WERI-Rb-1 (cell line): ENCODE results near the gene OLFML2A.

Experiments
- DNase-seq: peaks from one replicate; pipeline ENCODE4 v3.0.0-alpha.2; 2020
- H3K27ac ChIP-seq: fragments of 250-450 bp; sonication (Bioruptor Pico); 2 replicates; pipeline ENCODE4 v1.5.1; 2020; ENCODE audit warnings: mild to moderate bottlenecking, moderate library complexity
- H3K27me3 ChIP-seq: fragments of 250-450 bp; sonication (Bioruptor Pico); 2 replicates; pipeline ENCODE4 v1.5.1; 2021; ENCODE audit warnings: mild to moderate bottlenecking, low read depth, moderate library complexity; ENCODE audit not compliant: insufficient read depth, severe bottlenecking
- H3K36me3 ChIP-seq: fragments of 250-450 bp; sonication (Bioruptor Pico); 2 replicates; pipeline ENCODE4 v1.5.1; 2020; ENCODE audit warnings: mild to moderate bottlenecking, moderate library complexity
- H3K4me3 ChIP-seq: 2 replicates; pipeline ENCODE4 v1.5.1; 2011; ENCODE audit warnings: low read depth, mild to moderate bottlenecking, control low read depth, low read length
- H3K9me3 ChIP-seq: fragments of 250-450 bp; sonication (Bioruptor Pico); 2 replicates; pipeline ENCODE4 v1.5.1; 2021; ENCODE audit warnings: mild to moderate bottlenecking, moderate library complexity; ENCODE audit not compliant: severe bottlenecking
- TF ChIP-seq, protein P1 (sequence below): IDR thresholded peaks from 2 replicates; pipeline ENCODE4 v1.5.1; 2011; ENCODE audit warnings: low read depth, mild to moderate bottlenecking, control low read depth, inconsistent platforms, low read length

The OLFML2A gene

GRCh38 chr9:124774129-124774978, 2.6 kb upstream of the OLFML2A start:
- TF ChIP-seq, protein P1, sequence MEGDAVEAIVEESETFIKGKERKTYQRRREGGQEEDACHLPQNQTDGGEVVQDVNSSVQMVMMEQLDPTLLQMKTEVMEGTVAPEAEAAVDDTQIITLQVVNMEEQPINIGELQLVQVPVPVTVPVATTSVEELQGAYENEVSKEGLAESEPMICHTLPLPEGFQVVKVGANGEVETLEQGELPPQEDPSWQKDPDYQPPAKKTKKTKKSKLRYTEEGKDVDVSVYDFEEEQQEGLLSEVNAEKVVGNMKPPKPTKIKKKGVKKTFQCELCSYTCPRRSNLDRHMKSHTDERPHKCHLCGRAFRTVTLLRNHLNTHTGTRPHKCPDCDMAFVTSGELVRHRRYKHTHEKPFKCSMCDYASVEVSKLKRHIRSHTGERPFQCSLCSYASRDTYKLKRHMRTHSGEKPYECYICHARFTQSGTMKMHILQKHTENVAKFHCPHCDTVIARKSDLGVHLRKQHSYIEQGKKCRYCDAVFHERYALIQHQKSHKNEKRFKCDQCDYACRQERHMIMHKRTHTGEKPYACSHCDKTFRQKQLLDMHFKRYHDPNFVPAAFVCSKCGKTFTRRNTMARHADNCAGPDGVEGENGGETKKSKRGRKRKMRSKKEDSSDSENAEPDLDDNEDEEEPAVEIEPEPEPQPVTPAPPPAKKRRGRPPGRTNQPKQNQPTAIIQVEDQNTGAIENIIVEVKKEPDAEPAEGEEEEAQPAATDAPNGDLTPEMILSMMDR = peak; percentile 97
- Histone ChIP-seq H3K27me3 (no peaks in the 10 kb centered on the region), H3K4me3 (no peak overlapping the region), H3K36me3 (peaks cover 2% of the 10 kb centered on the region; the same call in 1 of the 2 replicates), H3K27ac (peak overlapping the region; percentile 0), H3K9me3 (no peaks in the 10 kb centered on the region)
- peak; percentile 93 for DNase-seq

GRCh38 chr9:124776618-124776953, 347 bp upstream of the OLFML2A start:
- TF ChIP-seq, protein P1 = no peak
- Histone ChIP-seq H3K27ac (no peak overlapping the region), H3K36me3 (no peaks in the 10 kb centered on the region; the same call in 1 of the 2 replicates), H3K4me3 (peak overlapping the region; percentile 63), H3K9me3 (no peaks in the 10 kb centered on the region), H3K27me3 (no peaks in the 10 kb centered on the region)
- no peak for DNase-seq

GRCh38 chr9:124778575-124779367, 1.8 kb downstream of the OLFML2A start:
- Histone ChIP-seq H3K9me3 (no peaks in the 10 kb centered on the region), H3K36me3 (no peaks in the 10 kb centered on the region; the same call in 1 of the 2 replicates), H3K27me3 (no peaks in the 10 kb centered on the region), H3K27ac (no peak overlapping the region), H3K4me3 (no peak overlapping the region)
- TF ChIP-seq, protein P1 = no peak
- peak; percentile 3 for DNase-seq

DNA sequence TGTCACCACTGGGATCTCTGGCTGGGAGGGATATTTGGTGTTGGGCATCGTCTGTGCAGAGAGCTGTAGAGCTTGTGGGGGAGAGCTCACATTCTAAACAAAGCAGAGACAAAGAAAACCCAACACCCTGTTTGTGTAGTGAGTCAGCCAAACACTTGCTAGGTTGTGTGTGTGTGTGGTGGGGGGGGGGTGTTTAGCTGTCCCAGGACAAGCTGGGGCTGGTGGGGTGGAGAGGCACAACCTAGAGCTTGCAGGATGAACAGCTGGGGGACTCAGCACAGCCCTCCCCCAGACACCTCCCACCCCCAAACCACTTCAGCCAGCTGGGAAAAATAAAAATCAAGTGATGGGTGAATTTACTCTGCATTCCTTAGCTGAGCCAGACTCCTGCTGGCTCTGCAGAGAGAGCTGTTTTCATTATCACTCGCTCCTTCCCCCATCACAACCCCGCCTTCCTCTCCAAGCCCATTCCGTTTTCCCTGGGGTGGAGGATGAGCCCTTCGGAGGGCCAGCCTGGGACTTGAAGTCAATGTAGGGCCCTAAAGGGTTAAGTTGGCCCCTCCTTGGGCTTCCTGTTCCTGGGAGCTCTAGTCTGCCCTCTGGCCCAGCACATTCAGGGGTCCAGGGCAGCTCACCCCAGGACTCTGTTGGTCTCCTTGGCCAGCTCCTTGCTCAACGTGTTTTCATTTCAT, 2.6 kb downstream of the OLFML2A start:
- DNase-seq = peak; percentile 6
- H3K4me3 ChIP-seq = no peak overlapping the region
- H3K27me3 ChIP-seq = no peaks in the 10 kb centered on the region
- H3K9me3 ChIP-seq = no peaks in the 10 kb centered on the region
- H3K36me3 ChIP-seq = no peaks in the 10 kb centered on the region; the same call in 1 of the 2 replicates
- TF ChIP-seq, protein P1 = no peak
- no peak overlapping the region for H3K27ac ChIP-seq

DNA sequence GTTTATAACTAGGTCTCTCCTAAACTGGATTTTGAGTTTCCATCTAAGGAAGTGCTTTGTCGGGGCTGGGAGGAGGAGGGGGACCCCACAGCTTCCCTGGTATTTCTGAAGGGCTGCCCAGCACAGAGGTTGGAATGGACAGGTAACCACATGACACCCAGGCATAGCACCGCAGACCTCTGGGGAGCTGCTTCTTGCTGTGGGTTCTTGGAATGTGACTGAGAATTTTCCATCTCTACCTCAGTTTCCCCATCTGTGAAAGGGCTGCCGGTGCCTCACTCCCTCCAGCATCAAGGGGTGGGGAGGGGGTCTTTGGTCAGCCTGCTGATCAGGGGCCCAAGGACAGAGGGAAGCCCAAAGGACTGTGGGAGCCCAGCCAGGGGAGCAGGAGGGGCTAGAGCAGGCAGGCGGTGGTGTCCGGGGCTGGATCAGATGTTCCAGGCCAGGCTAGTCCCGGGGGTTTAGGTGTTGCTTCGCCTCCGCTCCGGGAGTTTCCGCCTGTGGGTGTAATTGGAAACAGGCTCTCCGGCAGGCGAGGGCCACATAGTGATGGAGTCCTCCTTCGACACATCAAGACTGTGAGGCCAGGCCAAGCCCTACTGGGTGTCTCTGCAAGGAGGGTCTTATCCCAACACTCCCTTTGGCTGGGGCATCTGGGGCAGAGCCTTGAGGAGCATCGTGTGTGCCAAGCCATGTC, 3.3 kb downstream of the OLFML2A start:
- DNase-seq = peak; percentile 12
- Histone ChIP-seq H3K9me3 (no peaks in the 10 kb centered on the region), H3K27ac (no peak overlapping the region), H3K36me3 (no peaks in the 10 kb centered on the region; the same call in 1 of the 2 replicates), H3K27me3 (no peaks in the 10 kb centered on the region), H3K4me3 (no peak overlapping the region)
- TF ChIP-seq, protein P1 = no peak
